Endodermal cell (in vitro differentiated cells): ENCODE measurements around the gene KCNQ1. TPM values are rescaled to one million over a fixed set of nuclear protein-coding genes. Genes with fewer than 3 reads are reported as not detected.

ENCODE experiments used
- DNase-seq: peaks from one replicate; pipeline ENCODE4 v3.0.0-alpha.2; 2017
- H3K27ac ChIP-seq: 2 replicates; pipeline ENCODE4 v1.5.1; 2013; ENCODE audit warnings: mild to moderate bottlenecking, low read depth, low read length, moderate library complexity
- H3K27me3 ChIP-seq: 2 replicates; pipeline ENCODE4 v1.6.1; 2013; ENCODE audit warnings: mild to moderate bottlenecking, low read length, moderate library complexity; ENCODE audit not compliant: insufficient read depth, control insufficient read depth, poor library complexity, severe bottlenecking
- H3K36me3 ChIP-seq: 2 replicates; pipeline ENCODE4 v1.7.0; 2013; ENCODE audit warnings: mild to moderate bottlenecking, low read length, moderate library complexity; ENCODE audit not compliant: control insufficient read depth, insufficient read depth
- H3K4me1 ChIP-seq: one replicate; pipeline ENCODE4 v1.7.0; 2013; ENCODE audit warnings: low read length; ENCODE audit not compliant: control insufficient read depth, insufficient read depth
- H3K4me3 ChIP-seq: 2 replicates; pipeline ENCODE4 v1.5.1; 2013; ENCODE audit warnings: mild to moderate bottlenecking, low read length, moderate library complexity
- H3K9ac ChIP-seq: 2 replicates; pipeline ENCODE4 v1.6.1; 2013; ENCODE audit warnings: mild to moderate bottlenecking, low read length, moderate library complexity; ENCODE audit not compliant: poor library complexity, severe bottlenecking; ENCODE audit errors: extremely low read depth
- H3K9me3 ChIP-seq: 2 replicates; pipeline ENCODE4 v1.6.1; 2013; ENCODE audit warnings: mild to moderate bottlenecking, low read length, moderate library complexity; ENCODE audit not compliant: control insufficient read depth
- H3K27ac Mint-ChIP-seq: 2 replicates; pipeline ENCODE4 v1.8.0; 2020; ENCODE audit warnings: mixed read lengths
- H3K27me3 Mint-ChIP-seq: 2 replicates; pipeline ENCODE4 v1.8.0; 2021; ENCODE audit warnings: mild to moderate bottlenecking, mixed read lengths; ENCODE audit not compliant: insufficient read depth
- H3K36me3 Mint-ChIP-seq: 2 replicates; pipeline ENCODE4 v1.8.0; 2020; ENCODE audit warnings: low read depth, mixed read lengths
- H3K4me1 Mint-ChIP-seq: 2 replicates; pipeline ENCODE4 v1.8.0; 2020; ENCODE audit warnings: mixed read lengths
- H3K4me3 Mint-ChIP-seq: 2 replicates; pipeline ENCODE4 v1.8.0; 2020; ENCODE audit warnings: mild to moderate bottlenecking, moderate library complexity, mixed read lengths
- H3K9me3 Mint-ChIP-seq: 2 replicates; pipeline ENCODE4 v1.8.0; 2020; ENCODE audit warnings: mild to moderate bottlenecking, mixed read lengths
- WGBS, 2 experiments: methylation state at CpG; one replicate each; pipeline versions ENCODE4 v1.1.5 to v1.1.7; 2013; ENCODE audit warnings: missing lambda C conversion rate in 2 of 2, mixed read lengths in 1 of 2; ENCODE audit not compliant: insufficient coverage in 1 of 2, insufficient read length in 1 of 2; 5-methylcytosine and 5-hydroxymethylcytosine counted together
- total RNA-seq, 2 donors: library from RNA; stranded (reverse); fragmentation: NEBNext Ultra II Directional in 1 of 2; extraction: Animal tissue kit (Norgen Biotek cat#: 25700) in 1 of 2; gene quantifications; 2 replicates in 1 of 2; 3 replicates in 1 of 2; pipeline ENCODE4 v1.2.1, GENCODE V29; 2021
- TF ChIP-seq, protein P1 (sequence below): fragments of 200-600 bp; sonication (generic); conservative IDR thresholded peaks from 2 replicates; pipeline ENCODE4 v1.5.0; 2021; ENCODE audit warnings: antibody characterized with exemption, mild to moderate bottlenecking

The KCNQ1 gene
- total RNA-seq, 2 donors from 2014 or later = 1.8 to 3.5 TPM

DNA sequence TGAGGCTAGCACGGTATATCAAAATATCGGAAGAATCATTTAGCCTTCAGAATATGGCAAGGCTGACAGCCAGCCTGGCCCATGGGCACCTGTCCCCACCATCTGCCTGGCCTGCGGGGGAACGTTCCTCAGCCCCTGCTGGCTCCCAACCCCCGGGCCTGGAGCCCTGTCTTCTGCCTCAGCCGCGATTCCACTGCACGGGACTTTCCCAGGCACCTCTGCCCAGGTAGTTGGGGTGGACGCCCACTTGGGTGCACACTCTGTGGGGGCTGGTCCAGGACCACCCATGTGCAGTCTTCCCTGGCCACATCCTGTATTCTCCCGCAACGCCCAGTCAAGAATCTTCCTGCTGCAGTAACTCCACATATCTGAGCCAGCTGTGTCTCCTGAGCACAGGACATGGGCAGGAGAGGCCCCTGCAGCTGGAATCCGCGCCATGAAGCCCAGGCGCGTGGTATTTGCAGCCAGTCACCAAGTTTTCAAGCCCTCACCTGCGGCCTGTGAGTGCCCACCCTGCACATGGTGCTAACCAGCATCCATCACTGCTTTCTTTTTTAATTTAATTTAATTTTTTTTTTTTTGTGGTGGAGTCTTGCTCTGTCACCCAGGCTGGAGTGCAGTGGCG, 77.9 kb downstream of the KCNQ1 start:
- no peaks in the 10 kb centered on the region for H3K27me3 ChIP-seq
- peaks cover 28% of the 10 kb centered on the region for H3K27me3 Mint-ChIP-seq
- H3K27ac ChIP-seq = no peak overlapping the region
- TF ChIP-seq, protein P1, sequence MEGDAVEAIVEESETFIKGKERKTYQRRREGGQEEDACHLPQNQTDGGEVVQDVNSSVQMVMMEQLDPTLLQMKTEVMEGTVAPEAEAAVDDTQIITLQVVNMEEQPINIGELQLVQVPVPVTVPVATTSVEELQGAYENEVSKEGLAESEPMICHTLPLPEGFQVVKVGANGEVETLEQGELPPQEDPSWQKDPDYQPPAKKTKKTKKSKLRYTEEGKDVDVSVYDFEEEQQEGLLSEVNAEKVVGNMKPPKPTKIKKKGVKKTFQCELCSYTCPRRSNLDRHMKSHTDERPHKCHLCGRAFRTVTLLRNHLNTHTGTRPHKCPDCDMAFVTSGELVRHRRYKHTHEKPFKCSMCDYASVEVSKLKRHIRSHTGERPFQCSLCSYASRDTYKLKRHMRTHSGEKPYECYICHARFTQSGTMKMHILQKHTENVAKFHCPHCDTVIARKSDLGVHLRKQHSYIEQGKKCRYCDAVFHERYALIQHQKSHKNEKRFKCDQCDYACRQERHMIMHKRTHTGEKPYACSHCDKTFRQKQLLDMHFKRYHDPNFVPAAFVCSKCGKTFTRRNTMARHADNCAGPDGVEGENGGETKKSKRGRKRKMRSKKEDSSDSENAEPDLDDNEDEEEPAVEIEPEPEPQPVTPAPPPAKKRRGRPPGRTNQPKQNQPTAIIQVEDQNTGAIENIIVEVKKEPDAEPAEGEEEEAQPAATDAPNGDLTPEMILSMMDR = no peak
- no peaks in the 10 kb centered on the region for H3K9me3 ChIP-seq
- H3K9ac ChIP-seq = no peak overlapping the region
- DNase-seq = peak; percentile 34
- no peak overlapping the region for H3K27ac Mint-ChIP-seq
- H3K4me3 Mint-ChIP-seq = no peak overlapping the region
- peaks cover 24% of the 10 kb centered on the region for H3K4me1 ChIP-seq
- no peaks in the 10 kb centered on the region for H3K36me3 ChIP-seq
- H3K4me3 ChIP-seq = no peak overlapping the region
- peaks cover 17% of the 10 kb centered on the region for H3K4me1 Mint-ChIP-seq
- no peaks in the 10 kb centered on the region for H3K9me3 Mint-ChIP-seq
- 87 to 93% methylated on average over 6 to 17 of the region's 17 CpGs for WGBS, 2 experiments
- H3K36me3 Mint-ChIP-seq = no peaks in the 10 kb centered on the region

DNA sequence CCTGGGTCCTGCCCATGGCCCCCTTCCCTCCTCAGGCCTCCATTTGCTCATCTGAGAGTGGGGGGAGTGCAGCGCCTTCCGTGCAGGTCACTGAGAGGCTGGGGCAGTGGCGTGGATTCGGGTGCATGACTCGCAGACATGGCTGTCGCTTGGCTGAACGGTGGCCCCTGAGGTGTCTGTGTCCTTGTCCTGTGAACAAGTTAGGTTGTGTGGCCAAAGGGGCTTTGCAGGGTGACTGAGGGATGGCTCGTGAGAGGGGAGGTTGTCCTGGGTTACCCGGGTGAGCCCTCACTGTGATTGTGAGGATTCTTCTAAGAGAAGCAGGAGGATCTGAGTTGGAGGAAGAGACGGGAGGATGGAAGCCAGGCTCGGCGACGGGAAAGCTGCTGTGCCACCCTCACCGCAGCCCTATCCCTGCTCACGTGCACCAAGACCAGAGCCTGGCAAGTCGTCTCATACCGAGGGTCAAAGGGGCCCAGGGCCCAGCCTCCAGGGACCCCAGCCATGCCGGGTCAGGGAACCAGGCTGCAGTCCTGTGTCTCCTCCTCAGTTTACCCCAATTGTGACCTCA, 79.1 kb downstream of the KCNQ1 start:
- peak; percentile 40 for DNase-seq

DNA sequence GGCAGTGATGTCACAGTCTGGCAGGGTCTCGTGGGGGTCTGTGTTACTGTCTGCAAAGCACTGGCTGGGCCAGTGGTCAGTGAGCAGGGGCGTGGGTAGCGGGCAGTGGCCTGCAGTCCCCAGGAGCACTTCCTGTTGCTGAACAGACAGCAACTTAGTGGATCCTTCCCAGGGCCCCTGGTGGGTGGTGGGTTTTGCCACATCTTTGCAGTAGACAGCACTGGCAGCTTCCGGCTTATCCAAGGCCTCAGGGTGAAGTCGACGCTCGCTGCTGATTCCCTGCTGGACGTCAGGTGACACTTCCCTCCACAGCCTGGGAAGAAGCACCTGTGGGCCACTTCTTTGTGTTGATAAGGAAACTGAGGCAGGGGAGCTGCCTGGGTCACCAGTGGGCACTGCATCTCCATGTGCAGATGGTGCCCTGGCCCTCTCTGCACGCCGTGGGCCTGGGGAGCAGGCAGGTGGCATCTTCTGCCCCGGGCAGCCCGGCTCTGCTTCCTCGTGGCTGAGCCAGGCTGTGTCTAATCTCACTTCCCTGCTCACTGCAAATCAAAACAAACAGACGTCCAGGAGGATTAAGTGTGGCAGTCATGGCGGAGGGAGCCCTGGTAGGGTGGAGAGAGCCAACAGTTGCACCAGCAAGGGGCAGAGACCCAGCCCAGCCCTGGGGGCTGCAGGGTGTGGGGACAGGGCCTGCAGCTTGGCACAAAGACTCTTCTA, 79.8 kb downstream of the KCNQ1 start:
- Histone ChIP-seq H3K27me3 (no peaks in the 10 kb centered on the region), H3K4me1 (peaks cover 24% of the 10 kb centered on the region), H3K9me3 (no peaks in the 10 kb centered on the region), H3K9ac (no peak overlapping the region), H3K4me3 (no peak overlapping the region), H3K27ac (no peak overlapping the region), H3K36me3 (no peaks in the 10 kb centered on the region)
- Mint-ChIP-seq H3K27me3 (peaks cover 28% of the 10 kb centered on the region), H3K27ac (no peak overlapping the region), H3K4me1 (peaks cover 17% of the 10 kb centered on the region), H3K4me3 (no peak overlapping the region), H3K9me3 (no peaks in the 10 kb centered on the region), H3K36me3 (no peaks in the 10 kb centered on the region)
- 92 to 96% methylated on average over 12 to 15 of the region's 15 CpGs for WGBS, 2 experiments
- TF ChIP-seq, protein P1 = no peak
- peak; percentile 34 for DNase-seq

More for the DNA sequence above, 79.1 kb downstream of the KCNQ1 start:
- Mint-ChIP-seq H3K4me3 (no peak overlapping the region), H3K27ac (no peak overlapping the region), H3K36me3 (no peaks in the 10 kb centered on the region), H3K27me3 (peaks cover 25% of the 10 kb centered on the region), H3K4me1 (peaks cover 17% of the 10 kb centered on the region), H3K9me3 (no peaks in the 10 kb centered on the region)
- Histone ChIP-seq H3K4me3 (no peak overlapping the region), H3K36me3 (no peaks in the 10 kb centered on the region), H3K27ac (no peak overlapping the region), H3K9me3 (no peaks in the 10 kb centered on the region), H3K4me1 (peaks cover 24% of the 10 kb centered on the region), H3K27me3 (no peaks in the 10 kb centered on the region), H3K9ac (no peak overlapping the region)
- TF ChIP-seq, protein P1 = no peak
- WGBS, 2 experiments = 90 to 97% methylated on average over 12 to 18 of the region's 18 CpGs
